ENCODE measurements around the gene FAM118A.
"Not testable (repeated sequence)": the region's sequence is repeated elsewhere in the genome, so short reads cannot be mapped to it uniquely, and the experiment has no call there.

The FAM118A gene

DNA sequence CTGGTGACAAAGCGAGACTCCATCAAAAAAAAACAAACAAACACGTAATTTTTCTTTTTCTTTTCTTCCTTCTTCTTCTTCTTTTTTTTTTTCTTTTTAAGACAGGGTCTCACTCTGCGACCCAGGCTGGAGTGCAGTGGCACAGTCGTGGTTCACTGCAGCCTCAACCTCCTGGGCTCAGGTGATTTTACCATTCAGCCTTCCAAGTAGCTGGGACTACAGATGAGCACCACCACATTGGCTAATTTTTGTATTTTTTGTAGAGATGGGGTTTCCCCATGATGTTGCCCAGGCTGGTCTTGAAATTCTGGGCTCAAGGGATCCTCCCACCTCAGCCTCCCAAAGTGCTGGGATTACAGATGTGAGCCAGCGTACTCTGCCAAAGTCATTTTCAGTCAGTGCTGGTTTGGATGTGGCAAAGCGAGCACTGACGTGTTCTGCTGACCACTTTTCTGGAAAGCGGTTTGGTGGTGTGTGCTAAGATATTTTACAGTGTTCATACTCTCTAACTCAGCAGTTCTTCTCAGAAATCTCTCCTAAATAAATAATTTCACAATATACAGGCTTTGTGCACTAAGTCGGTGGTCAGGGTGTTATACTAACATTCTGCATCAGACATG lies 10.7 kb downstream of the FAM118A start:
- DNase-seq (ENCODE audit: insufficient read length, low spot score) = no peak
- TF ChIP-seq POLR2A (IDR thresholded peaks at IDR 0.05; ENCODE audit: low read depth, low read length) = no peak
- FAIRE-seq = no peak

DNA sequence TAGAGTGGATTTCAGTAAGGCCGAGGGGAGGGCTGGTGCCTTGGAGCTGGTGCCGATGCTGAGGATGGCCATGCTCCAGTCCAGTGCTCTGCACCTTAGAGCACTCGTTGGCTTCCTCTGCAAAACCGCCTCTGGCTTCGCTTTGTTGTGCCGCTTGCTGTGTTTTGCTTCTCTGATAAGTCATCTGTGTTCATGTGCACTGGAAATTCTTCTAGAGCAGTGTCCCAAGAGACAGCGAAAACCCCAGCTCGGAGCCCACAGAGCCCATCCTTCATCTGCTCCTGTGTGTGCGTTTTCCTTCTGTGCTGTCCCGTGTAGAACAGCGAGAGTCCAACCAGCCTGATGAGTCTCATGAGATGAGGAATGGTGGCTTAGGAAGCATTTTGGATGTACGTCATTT lies 12.1 kb downstream of the FAM118A start:
- FAIRE-seq (no peak), DNase-seq (ENCODE audit: insufficient read length, low spot score) (no peak)
- TF ChIP-seq POLR2A (IDR thresholded peaks at IDR 0.05; ENCODE audit: low read depth, low read length) = no peak

GRCh38 chr22:45322873-45323525 lies 13.3 kb downstream of the FAM118A start:
- TF ChIP-seq POLR2A (IDR thresholded peaks at IDR 0.05; ENCODE audit: low read depth, low read length) = no peak
- no peak for FAIRE-seq
- DNase-seq (ENCODE audit: insufficient read length, low spot score) = no peak

DNA sequence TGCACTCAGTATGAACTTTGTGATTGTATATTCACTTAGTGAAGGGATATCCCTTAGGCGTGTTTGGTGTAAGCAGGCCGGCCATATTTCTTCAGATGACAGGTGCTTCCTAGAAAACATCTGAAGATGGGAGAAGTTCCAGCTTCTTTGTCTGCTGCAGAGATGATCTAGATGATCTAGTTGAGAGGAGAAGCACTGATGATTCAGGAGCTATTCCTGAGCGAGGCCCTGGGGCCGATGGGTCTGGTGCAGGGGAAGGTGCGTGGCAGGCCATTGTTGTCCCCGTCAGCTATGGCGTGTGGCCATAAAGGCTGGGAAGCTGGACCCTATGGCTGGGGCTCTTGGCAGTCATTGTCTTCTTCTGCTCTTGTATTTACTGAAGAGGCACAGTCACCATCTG lies 14.0 kb downstream of the FAM118A start:
- FAIRE-seq = no peak
- TF ChIP-seq POLR2A (IDR thresholded peaks at IDR 0.05; ENCODE audit: low read depth, low read length) = no peak
- DNase-seq (ENCODE audit: insufficient read length, low spot score) = no peak

GRCh38 chr22:45324311-45324711 lies 14.6 kb downstream of the FAM118A start:
- no peak for TF ChIP-seq POLR2A (IDR thresholded peaks at IDR 0.05; ENCODE audit: low read depth, low read length)
- no peak for DNase-seq (ENCODE audit: insufficient read length, low spot score)
- FAIRE-seq = no peak

- FAIRE-seq; DNase-seq (ENCODE audit: insufficient read length, low spot score): not testable (repeated sequence)
Measured at GRCh38 chr22:45328261-45328660, 18.5 kb downstream of the FAM118A start.

DNA sequence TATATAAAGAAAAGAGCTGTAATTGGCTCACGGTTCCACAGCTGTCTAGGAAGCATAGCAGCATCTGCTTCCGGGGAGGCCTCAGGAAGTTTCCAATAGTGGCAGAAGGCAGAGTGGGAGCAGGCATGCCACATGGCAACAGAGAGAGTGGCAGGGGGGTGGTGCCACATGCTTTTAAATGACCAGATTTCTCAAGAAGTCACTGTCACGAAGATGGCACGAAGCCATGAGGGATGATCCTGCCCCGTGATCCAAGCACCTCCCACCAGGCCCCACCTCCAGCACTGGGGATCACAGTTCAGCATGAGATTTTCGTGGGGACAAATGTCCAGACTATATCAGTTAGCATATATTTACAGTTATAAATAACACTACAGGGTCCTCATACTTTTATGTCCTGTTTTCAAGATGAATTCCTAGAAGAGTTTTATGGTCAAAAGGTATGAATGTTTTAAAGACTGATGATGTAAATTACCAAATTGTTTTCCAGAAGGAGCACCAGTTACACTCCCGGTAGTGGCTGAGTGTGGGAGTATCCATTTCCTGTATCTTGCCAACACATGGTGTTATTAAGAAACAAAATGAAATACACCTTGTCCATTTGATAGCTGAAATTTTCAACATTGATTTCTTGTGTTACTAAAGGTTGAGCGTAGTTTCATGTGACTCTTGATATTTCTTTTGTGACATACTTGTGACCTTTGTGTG lies 19.2 kb downstream of the FAM118A start:
- DNase-seq (ENCODE audit: insufficient read length, low spot score) = no peak
- TF ChIP-seq POLR2A (IDR thresholded peaks at IDR 0.05; ENCODE audit: low read depth, low read length) = no peak
- no peak for FAIRE-seq

- TF ChIP-seq POLR2A (IDR thresholded peaks at IDR 0.05; ENCODE audit: low read depth, low read length) = no peak
- FAIRE-seq = no peak
- DNase-seq (ENCODE audit: insufficient read length, low spot score) = no peak
Measured at GRCh38 chr22:45329530-45329936, 19.8 kb downstream of the FAM118A start.

GRCh38 chr22:45330548-45330947 lies 20.8 kb downstream of the FAM118A start:
- no peak for TF ChIP-seq POLR2A (IDR thresholded peaks at IDR 0.05; ENCODE audit: low read depth, low read length)
- no peak for DNase-seq (ENCODE audit: insufficient read length, low spot score)
- no peak for FAIRE-seq

GRCh38 chr22:45331486-45331885 lies 21.8 kb downstream of the FAM118A start:
- FAIRE-seq (no peak), DNase-seq (ENCODE audit: insufficient read length, low spot score) (no peak)
- no peak for TF ChIP-seq POLR2A (IDR thresholded peaks at IDR 0.05; ENCODE audit: low read depth, low read length)

DNA sequence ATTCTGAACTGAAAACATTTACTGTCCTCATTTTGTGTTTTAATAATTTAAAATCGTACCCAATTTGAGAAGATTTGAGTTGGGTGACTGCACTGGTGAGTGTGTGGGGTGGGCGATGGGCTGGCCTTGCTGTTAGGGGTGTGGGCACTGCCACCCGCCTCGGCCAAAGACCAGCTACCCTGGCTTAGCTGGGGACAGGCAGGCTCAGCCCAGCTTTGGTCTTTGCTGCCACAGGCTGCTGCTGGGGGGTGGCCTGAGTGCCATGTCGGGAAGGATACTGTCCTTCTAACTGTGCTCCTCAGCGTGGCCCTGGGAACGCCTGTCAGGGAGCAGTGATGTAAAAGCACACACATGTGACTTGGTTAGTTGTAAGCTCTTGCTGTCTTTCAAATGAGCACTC lies 22.3 kb downstream of the FAM118A start:
- DNase-seq (ENCODE audit: insufficient read length, low spot score) = no peak
- FAIRE-seq = no peak
- TF ChIP-seq POLR2A (IDR thresholded peaks at IDR 0.05; ENCODE audit: low read depth, low read length) = no peak

GRCh38 chr22:45334068-45334467 lies 24.3 kb downstream of the FAM118A start:
- no peak for TF ChIP-seq POLR2A (IDR thresholded peaks at IDR 0.05; ENCODE audit: low read depth, low read length)
- DNase-seq (ENCODE audit: insufficient read length, low spot score) = no peak
- no peak for FAIRE-seq

DNA sequence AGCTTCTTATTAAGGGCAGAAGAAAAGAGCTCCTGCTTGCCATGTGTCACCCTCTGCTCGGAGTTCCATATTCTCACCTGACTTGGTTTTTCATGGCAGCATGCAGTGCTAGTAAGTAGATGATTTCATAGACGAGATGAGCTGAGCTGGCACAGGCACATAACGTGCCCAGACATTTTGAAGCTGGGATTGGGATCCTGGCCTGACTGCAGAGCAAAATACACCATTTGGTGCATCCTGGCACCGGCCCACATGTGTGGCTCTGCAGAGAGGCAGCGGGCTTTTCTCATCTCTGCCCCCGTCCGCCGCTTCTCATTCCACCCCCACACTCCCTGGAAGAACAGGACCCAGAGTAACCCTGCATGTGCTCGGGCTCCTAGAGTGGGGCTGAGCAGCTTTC lies 24.8 kb downstream of the FAM118A start:
- DNase-seq (ENCODE audit: insufficient read length, low spot score) (no peak), FAIRE-seq (no peak)
- no peak for TF ChIP-seq POLR2A (IDR thresholded peaks at IDR 0.05; ENCODE audit: low read depth, low read length)

DNA sequence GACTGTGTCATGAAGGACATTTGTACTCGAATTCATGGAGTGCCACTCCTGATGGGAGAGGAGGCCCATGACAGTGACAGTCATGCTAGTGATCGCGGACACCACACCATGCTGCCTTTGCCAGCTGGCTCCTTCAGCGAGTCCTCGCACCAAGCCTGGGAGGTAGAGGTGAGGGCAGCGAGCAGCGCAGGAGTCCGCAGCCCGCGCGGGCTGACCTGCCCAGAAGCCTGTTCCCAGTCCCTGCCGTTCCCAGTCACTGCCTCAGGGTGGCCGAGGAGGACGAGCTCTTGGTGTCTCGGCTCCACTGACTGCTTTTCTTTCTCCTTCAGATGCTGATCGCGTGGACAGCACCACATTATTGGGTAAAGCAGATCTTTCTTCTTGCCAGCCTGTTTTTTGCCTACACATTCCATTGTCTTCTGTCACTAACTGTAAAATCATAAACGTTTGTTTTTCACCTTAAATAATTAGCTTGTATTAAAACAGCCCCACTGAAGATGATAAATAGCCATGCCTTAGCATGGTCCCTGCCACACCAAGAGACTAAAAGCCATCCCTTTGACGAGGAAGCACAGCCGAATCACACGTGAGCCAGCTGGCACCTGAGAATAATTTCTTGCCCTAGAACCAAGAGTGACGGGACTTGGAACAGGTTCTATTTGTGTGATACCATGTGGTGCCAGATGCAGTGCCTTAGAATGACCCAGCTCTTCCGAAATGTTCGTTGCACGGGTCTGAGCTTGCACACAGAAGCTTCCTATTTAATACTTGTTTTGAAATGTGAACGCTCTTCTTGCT lies 25.5 kb downstream of the FAM118A start:
- no peak for DNase-seq (ENCODE audit: insufficient read length, low spot score)
- FAIRE-seq = no peak

More for the DNA sequence above, 25.5 kb downstream of the FAM118A start:
- TF ChIP-seq POLR2A (IDR thresholded peaks at IDR 0.05; ENCODE audit: low read depth, low read length) = no peak

Data from H54 (cell line).